SKM-1 treated with dmso at 0.1 percent for 144 hours (cell line): ENCODE measurements around the gene PLAA.
"Not testable (repeated sequence)": the region's sequence is repeated elsewhere in the genome, so short reads cannot be mapped to it uniquely, and the experiment has no call there.

Experiments
- DNase-seq: peaks from one replicate; lab custom pipeline; 2025; ENCODE audit not compliant: unreplicated experiment; lab: John Stamatoyannopoulos, UW

PLAA gene

GRCh38 chr9:26937816-26938371 is 9.1 kb downstream of the PLAA start:
- no peak for DNase-seq

GRCh38 chr9:26935847-26936246 is 11.2 kb downstream of the PLAA start:
- DNase-seq = no peak

GRCh38 chr9:26928902-26929495 is 18.0 kb downstream of the PLAA start:
- DNase-seq = no peak

- DNase-seq = no peak
Measured at GRCh38 chr9:26925609-26926008, 21.4 kb downstream of the PLAA start.

GRCh38 chr9:26919698-26920097 is 27.3 kb downstream of the PLAA start:
- no peak for DNase-seq

GRCh38 chr9:26913138-26913668 is 33.8 kb downstream of the PLAA start:
- DNase-seq = no peak

- no peak for DNase-seq
Measured at GRCh38 chr9:26904671-26905070, 42.4 kb downstream of the PLAA start.

- no peak for DNase-seq
Measured at GRCh38 chr9:26904070-26904469, 43.0 kb downstream of the PLAA start.

- no peak for DNase-seq
Measured at GRCh38 chr9:26893030-26893676, 53.9 kb downstream of the PLAA start.

GRCh38 chr9:26892251-26893029 is 54.6 kb downstream of the PLAA start, which contains the start of gene CAAP1:
TSS of gene CAAP1 (minus strand) at chr9:26892802. CDS start at chr9:26892715, 87 bp downstream.
- DNase-seq = peak; percentile 88

- DNase-seq = no peak
Measured at GRCh38 chr9:26891726-26892125, 55.3 kb downstream of the PLAA start.

- DNase-seq = no peak
Measured at GRCh38 chr9:26888271-26888670, 58.8 kb downstream of the PLAA start.

GRCh38 chr9:26882154-26882553 is 64.9 kb downstream of the PLAA start:
- DNase-seq = no peak

- DNase-seq = no peak
Measured at GRCh38 chr9:26880262-26880661, 66.8 kb downstream of the PLAA start.

GRCh38 chr9:26875155-26875554 is 71.9 kb downstream of the PLAA start:
- not testable (repeated sequence) for DNase-seq

GRCh38 chr9:26870292-26870691 is 76.8 kb downstream of the PLAA start:
- no peak for DNase-seq

GRCh38 chr9:26863074-26863473 is 84.0 kb downstream of the PLAA start:
- no peak for DNase-seq

GRCh38 chr9:26856413-26857032 is 90.5 kb downstream of the PLAA start:
- peak; percentile 58 for DNase-seq
